ENCODE results near the gene RASAL3. TPM values are rescaled to one million over a fixed set of nuclear protein-coding genes. Genes with fewer than 3 reads are reported as not detected.

The RASAL3 gene
- total and polyA plus RNA-seq, 4 donors, result 0.76 to 1.5 (median 1.1) TPM

DNA sequence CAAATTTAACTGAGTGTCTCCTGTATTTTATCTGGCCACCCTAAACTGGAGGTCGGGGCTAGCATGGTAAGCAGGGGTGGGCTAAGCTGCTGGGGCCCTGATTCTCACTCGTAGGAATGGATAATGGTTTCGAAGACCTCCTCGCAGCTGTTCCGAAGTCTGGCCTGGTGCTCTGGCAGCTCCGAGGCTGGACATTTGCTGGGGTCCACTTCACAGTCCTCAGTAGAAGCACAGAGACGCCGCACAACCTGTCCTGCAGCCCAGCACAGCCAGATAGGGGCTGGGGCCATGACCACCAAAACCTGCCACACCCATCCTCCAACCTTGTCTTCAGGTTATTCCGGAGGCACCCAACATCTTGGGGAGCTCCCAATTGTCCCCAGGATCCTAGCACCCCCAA lies 8.3 kb downstream of the RASAL3 start (continued):
- no peak for TF ChIP-seq CTCF (IDR thresholded peaks at IDR 0.05; ENCODE audit: low read depth, low read length, missing input control)

- H3K9me3 ChIP-seq (ENCODE audit: control insufficient read depth in 4 of 4, low read length in 3 of 4), result no peaks in the 10 kb centered on the region
- no peak overlapping the region for H3K27ac ChIP-seq (ENCODE audit: low read depth in 1 of 2, low read length in 2 of 2)
- TF ChIP-seq HNF4A (conservative IDR thresholded peaks at IDR 0.05) (peak; percentile 46 to 67), ZBTB33 (IDR thresholded peaks at IDR 0.05) (no peak), TAF1 (conservative IDR thresholded peaks at IDR 0.05) (no peak), FOXA1 (IDR thresholded peaks at IDR 0.05) (no peak), JUND (IDR thresholded peaks at IDR 0.05) (no peak), FOXA2 (IDR thresholded peaks at IDR 0.05) (no peak), RAD21 (IDR thresholded peaks at IDR 0.05) (peak; percentile 30 to 59), GABPA (IDR thresholded peaks at IDR 0.05 in 1 of 2, conservative IDR thresholded peaks at IDR 0.05 in 1 of 2) (no peak), HNF4G (IDR thresholded peaks at IDR 0.05) (no peak), SP1 (IDR thresholded peaks at IDR 0.05) (peak; percentile 23), RXRA (IDR thresholded peaks at IDR 0.05) (peak; percentile 85 to 93), EGR1 (IDR thresholded peaks at IDR 0.05; ENCODE audit: low read depth in 2 of 2) (no peak), CTCF (IDR thresholded peaks at IDR 0.05; ENCODE audit: low read depth, low read length, missing input control) (peak; percentile 30), NR2F2 (IDR thresholded peaks at IDR 0.05) (peak; percentile 92), YY1 (IDR thresholded peaks at IDR 0.05) (no peak)
- TF ChIP-seq, protein P1, sequence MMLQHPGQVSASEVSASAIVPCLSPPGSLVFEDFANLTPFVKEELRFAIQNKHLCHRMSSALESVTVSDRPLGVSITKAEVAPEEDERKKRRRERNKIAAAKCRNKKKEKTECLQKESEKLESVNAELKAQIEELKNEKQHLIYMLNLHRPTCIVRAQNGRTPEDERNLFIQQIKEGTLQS (IDR thresholded peaks at IDR 0.05), result no peak
- TF ChIP-seq, protein P2, sequence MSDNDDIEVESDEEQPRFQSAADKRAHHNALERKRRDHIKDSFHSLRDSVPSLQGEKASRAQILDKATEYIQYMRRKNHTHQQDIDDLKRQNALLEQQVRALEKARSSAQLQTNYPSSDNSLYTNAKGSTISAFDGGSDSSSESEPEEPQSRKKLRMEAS (IDR thresholded peaks at IDR 0.05), result no peak
- TF ChIP-seq, protein P3, sequence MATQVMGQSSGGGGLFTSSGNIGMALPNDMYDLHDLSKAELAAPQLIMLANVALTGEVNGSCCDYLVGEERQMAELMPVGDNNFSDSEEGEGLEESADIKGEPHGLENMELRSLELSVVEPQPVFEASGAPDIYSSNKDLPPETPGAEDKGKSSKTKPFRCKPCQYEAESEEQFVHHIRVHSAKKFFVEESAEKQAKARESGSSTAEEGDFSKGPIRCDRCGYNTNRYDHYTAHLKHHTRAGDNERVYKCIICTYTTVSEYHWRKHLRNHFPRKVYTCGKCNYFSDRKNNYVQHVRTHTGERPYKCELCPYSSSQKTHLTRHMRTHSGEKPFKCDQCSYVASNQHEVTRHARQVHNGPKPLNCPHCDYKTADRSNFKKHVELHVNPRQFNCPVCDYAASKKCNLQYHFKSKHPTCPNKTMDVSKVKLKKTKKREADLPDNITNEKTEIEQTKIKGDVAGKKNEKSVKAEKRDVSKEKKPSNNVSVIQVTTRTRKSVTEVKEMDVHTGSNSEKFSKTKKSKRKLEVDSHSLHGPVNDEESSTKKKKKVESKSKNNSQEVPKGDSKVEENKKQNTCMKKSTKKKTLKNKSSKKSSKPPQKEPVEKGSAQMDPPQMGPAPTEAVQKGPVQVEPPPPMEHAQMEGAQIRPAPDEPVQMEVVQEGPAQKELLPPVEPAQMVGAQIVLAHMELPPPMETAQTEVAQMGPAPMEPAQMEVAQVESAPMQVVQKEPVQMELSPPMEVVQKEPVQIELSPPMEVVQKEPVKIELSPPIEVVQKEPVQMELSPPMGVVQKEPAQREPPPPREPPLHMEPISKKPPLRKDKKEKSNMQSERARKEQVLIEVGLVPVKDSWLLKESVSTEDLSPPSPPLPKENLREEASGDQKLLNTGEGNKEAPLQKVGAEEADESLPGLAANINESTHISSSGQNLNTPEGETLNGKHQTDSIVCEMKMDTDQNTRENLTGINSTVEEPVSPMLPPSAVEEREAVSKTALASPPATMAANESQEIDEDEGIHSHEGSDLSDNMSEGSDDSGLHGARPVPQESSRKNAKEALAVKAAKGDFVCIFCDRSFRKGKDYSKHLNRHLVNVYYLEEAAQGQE (IDR thresholded peaks at IDR 0.05), result no peak
- DNase-seq (ENCODE audit: low spot score), result no peak
- H3K36me3 ChIP-seq (ENCODE audit: control insufficient read depth in 4 of 4, insufficient read depth in 3 of 4, low read depth in 1 of 4, low read length in 3 of 4), result no peaks in the 10 kb centered on the region
- peaks cover 13 to 41% (median 25%) of the 10 kb centered on the region in 4 donors for H3K4me1 ChIP-seq (ENCODE audit: control insufficient read depth in 4 of 4, insufficient read depth in 4 of 4, low read length in 3 of 4)
- no peak overlapping the region for H3K4me3 ChIP-seq (ENCODE audit: low read depth in 1 of 3, low read length in 3 of 3)
- no peak overlapping the region for H3K9ac ChIP-seq (ENCODE audit: low read depth in 1 of 2, low read length in 2 of 2)
- 63% methylated on average over 17 of the region's 17 CpGs for WGBS
- H3K27me3 ChIP-seq (ENCODE audit: control insufficient read depth in 4 of 4, insufficient read depth in 4 of 4, low read length in 3 of 4), result no peaks in the 10 kb centered on the region
These were observed 10.2 kb downstream of the RASAL3 start for GRCh38 chr19:15453906-15454860.
